PFSK-1 (cell line): ENCODE data around the gene TUBB1.

ENCODE experiments used
- POLR2AphosphoS5 ChIP-seq: IDR thresholded peaks from 2 replicates; pipeline ENCODE4 v1.6.1; 2012; ENCODE audit warnings: low read depth, mild to moderate bottlenecking, control low read depth, low read length, moderate library complexity
- REST ChIP-seq, 2 experiments: IDR thresholded peaks; 2 replicates each; pipeline versions ENCODE4 v1.6.1 to v1.8.0; 2011 to 2012; ENCODE audit warnings: low read depth in 2 of 2, low read length in 2 of 2, control low read depth in 1 of 2, inconsistent platforms in 1 of 2, mild to moderate bottlenecking in 1 of 2, moderate library complexity in 1 of 2; ENCODE audit not compliant: insufficient read depth in 1 of 2
- TAF1 ChIP-seq: IDR thresholded peaks from 2 replicates; pipeline ENCODE4 v1.6.1; 2012; ENCODE audit warnings: low read length, control low read depth, borderline replicate concordance; ENCODE audit not compliant: insufficient read depth

DNA sequence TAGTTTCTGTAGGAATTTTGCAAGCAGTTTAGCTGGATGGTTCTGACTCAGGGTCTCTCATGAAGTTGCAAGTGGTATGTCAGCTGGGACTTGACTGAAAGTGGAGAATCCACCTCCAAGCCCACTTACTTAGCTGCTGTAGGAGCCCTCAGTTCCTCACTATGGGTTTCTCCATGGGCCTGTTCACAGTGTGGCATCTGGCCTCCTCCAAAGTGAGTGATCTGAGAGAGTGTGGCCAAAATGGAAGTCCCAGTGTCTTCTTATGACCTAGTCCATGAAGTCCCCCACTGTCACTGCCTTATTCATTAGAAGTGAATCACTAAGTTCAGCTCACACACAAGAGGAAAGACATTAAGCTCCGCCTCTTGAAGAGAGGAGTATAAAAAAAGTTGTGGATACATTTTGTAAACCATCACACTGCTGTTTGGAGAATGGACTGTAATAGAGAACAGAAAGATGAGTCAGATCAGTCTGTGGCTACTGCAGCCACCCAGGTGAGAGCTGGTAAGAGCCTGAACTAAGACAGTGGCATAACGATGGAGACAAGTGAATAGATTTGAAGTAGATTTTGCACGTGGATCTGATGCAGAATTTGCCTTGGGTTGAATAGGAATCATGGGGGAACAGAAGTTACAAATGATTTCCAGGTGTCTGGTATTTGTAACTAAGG is 43.0 kb upstream of the TUBB1 start:
- no peak for TF ChIP-seq POLR2AphosphoS5
- no peak for TF ChIP-seq TAF1
- TF ChIP-seq REST (IDR thresholded peaks at IDR 0.05; ENCODE audit: insufficient read depth in 1 of 2, low read depth in 2 of 2, low read length in 2 of 2), result no peak
